Measurements from ENCODE around the gene IGSF21. TPM values are rescaled to one million over a fixed set of nuclear protein-coding genes. Genes with fewer than 3 reads are reported as not detected.

Gene IGSF21
- total and polyA plus RNA-seq, 2 of the 8 experiments (the other 6 are each of a cell fraction or from before 2014, with no cell fraction given), result 22.5 to 28.5 TPM

- H4K5ac ChIP-seq (ENCODE audit: insufficient read length, low read depth, low read length), result no peak overlapping the region
- peak overlapping the region; percentile 41; the same call in 1 of the 2 replicates for H2BK5ac ChIP-seq (ENCODE audit: low read depth, low read length)
- no peak overlapping the region for H3K14ac ChIP-seq (ENCODE audit: insufficient read length)
- FAIRE-seq (no peak), DNase-seq (ENCODE audit: low read depth in 1 of 2, low spot score in 2 of 2) (no peak)
- no peaks in the 10 kb centered on the region for H3K9me3 ChIP-seq (ENCODE audit: insufficient read depth in 2 of 2, low read depth in 1 of 2, low read length in 1 of 2)
- H3K4me3 ChIP-seq (ENCODE audit: extremely low read depth in 1 of 4, insufficient read depth in 2 of 4, low read depth in 3 of 4, low read length in 4 of 4), result no peak overlapping the region
- peak overlapping the region; percentile 7 for H3K4ac ChIP-seq (replicated peaks; ENCODE audit: insufficient read length, low read depth, low read length)
- no peak overlapping the region for H3K9ac ChIP-seq (replicated peaks in 1 of 4; ENCODE audit: extremely low read depth in 1 of 4, low read depth in 3 of 4, low read length in 3 of 4)
- H3K27me3 ChIP-seq (replicated peaks in 1 of 4; ENCODE audit: control insufficient read depth in 3 of 4, extremely low read depth in 1 of 4, insufficient read depth in 3 of 4, low read length in 3 of 4), result no peaks in the 10 kb centered on the region
- ChIA-PET POLR2A (ENCODE audit: partially characterized antibody) (interaction anchor here (0.9 to 3.6 kb wide), 3 partner anchors 15 to 39 kb away, joined by 3 to 11 read pairs (median 6); no protein-coding TSS in a partner anchor), CTCF (ENCODE audit: partially characterized antibody) (interaction anchor here (1.1 to 2.6 kb wide), 6 partner anchors 13 to 298 kb away, joined by 3 to 15 read pairs (median 4); no protein-coding TSS in a partner anchor)
- no peaks in the 10 kb centered on the region; the same call in 1 of the 2 replicates for H3K23me2 ChIP-seq (ENCODE audit: low read depth, low read length)
- no peaks in the 10 kb centered on the region for H4K20me1 ChIP-seq (replicated peaks in 1 of 2; ENCODE audit: control insufficient read depth in 1 of 2, insufficient read depth in 2 of 2, low read length in 2 of 2)
- H3K27ac ChIP-seq (ENCODE audit: low read depth, low read length), result no peak overlapping the region
- H3K18ac ChIP-seq (ENCODE audit: extremely low read depth, low read length), result peak overlapping the region; percentile 41; the same call in 1 of the 2 replicates
- H3K79me2 ChIP-seq (ENCODE audit: control insufficient read depth in 1 of 2, insufficient read depth in 2 of 2, low read length in 2 of 2), result no peaks in the 10 kb centered on the region
- peak overlapping the region; percentile 6 to 8; a peak in 2 of 4 replicates for H3K4me2 ChIP-seq (ENCODE audit: insufficient read depth in 1 of 2, low read depth in 2 of 2, low read length in 2 of 2)
- H2BK12ac ChIP-seq (ENCODE audit: low read depth, low read length), result peak overlapping the region; percentile 41; the same call in 1 of the 2 replicates
- H2AFZ ChIP-seq (ENCODE audit: low read length), result no peak overlapping the region
- H2BK15ac ChIP-seq (ENCODE audit: low read length), result peak overlapping the region; percentile 76; the same call in 1 of the 2 replicates
- no peak overlapping the region for H3K23ac ChIP-seq (ENCODE audit: insufficient read length)
- no peaks in the 10 kb centered on the region for H3K79me1 ChIP-seq (ENCODE audit: low read depth, low read length)
- no peaks in the 10 kb centered on the region for H3K36me3 ChIP-seq (ENCODE audit: control insufficient read depth in 2 of 4, insufficient read depth in 4 of 4, low read length in 3 of 4)
- H4K8ac ChIP-seq (ENCODE audit: extremely low read depth, insufficient read depth, low read length), result no peak overlapping the region
- TF ChIP-seq GTF2F1 (IDR thresholded peaks at IDR 0.05; ENCODE audit: borderline replicate concordance, low read depth, low read length) (no peak), SP1 (IDR thresholded peaks at IDR 0.05; ENCODE audit: low read depth, low read length) (0 out of 2 replicates have a peak, but pooled peaks have one; percentile 41), JUND (IDR thresholded peaks at IDR 0.05; ENCODE audit: low read length) (peak; percentile 71; the same call in 1 of the 2 replicates), PHF8 (conservative IDR thresholded peaks at IDR 0.05; ENCODE audit: low read depth, low read length) (no peak)
- H2BK20ac ChIP-seq (ENCODE audit: low read length), result peak overlapping the region; percentile 34; the same call in 1 of the 2 replicates
- H4K91ac ChIP-seq (replicated peaks; ENCODE audit: insufficient read length, low read length), result peak overlapping the region; percentile 12
- no peak overlapping the region for H2BK120ac ChIP-seq (replicated peaks; ENCODE audit: low read depth, low read length)
- H2AK5ac ChIP-seq (ENCODE audit: low read depth, low read length), result peak overlapping the region; percentile 87; the same call in 1 of the 2 replicates
- no peak overlapping the region for H3K56ac ChIP-seq (replicated peaks; ENCODE audit: insufficient read length, low read depth, low read length)
- H3K4me1 ChIP-seq (replicated peaks in 1 of 4; ENCODE audit: control insufficient read depth in 3 of 4, insufficient read depth in 4 of 4, low read length in 3 of 4), result peaks cover 9 to 32% (median 20%) of the 10 kb centered on the region in 4 experiments
- 62% methylated on average over 13 of the region's 13 CpGs; no CpG with 5 or more reads in 1 of the 2 experiments for WGBS, 2 experiments (ENCODE audit: extremely low coverage in 1 of 2, insufficient coverage in 1 of 2, insufficient read length in 1 of 2, insufficient replicate concordance in 2 of 2, low coverage in 1 of 2, low lambda C conversion rate in 2 of 2, missing lambda C conversion rate in 1 of 2)
Observed at GRCh38 chr1:18283601-18284385, 176.2 kb downstream of the IGSF21 start.
